ENCODE measurements around the gene LAMA2. TPM values are rescaled to one million over a fixed set of nuclear protein-coding genes. Genes with fewer than 3 reads are reported as not detected.

Gene LAMA2
- total RNA-seq, 3 donors from 2014 or later (not counting 1 experiment from before 2014, with no cell fraction given) = 2.1 to 5.3 (median 3.6) TPM

GRCh38 chr6:129238991-129239390 is 356.1 kb downstream of the LAMA2 start:
- H3K4me1 Mint-ChIP-seq = no peaks in the 10 kb centered on the region
- Histone ChIP-seq H3K4me1 (ENCODE audit: control insufficient read depth, insufficient read depth, low read length) (no peaks in the 10 kb centered on the region), H3K4me3 (ENCODE audit: low read length) (no peak overlapping the region), H3K36me3 (ENCODE audit: control insufficient read depth, insufficient read depth, low read length) (no peaks in the 10 kb centered on the region), H3K27me3 (ENCODE audit: control insufficient read depth, insufficient read depth, low read length) (no peaks in the 10 kb centered on the region), H3K27ac (ENCODE audit: low read length) (no peak overlapping the region), H3K9me3 (ENCODE audit: control insufficient read depth, insufficient read depth, low read length) (no peaks in the 10 kb centered on the region)
- H3K27ac Mint-ChIP-seq = no peak overlapping the region
- H3K4me3 Mint-ChIP-seq = no peak overlapping the region
- TF ChIP-seq CTCF (IDR thresholded peaks at IDR 0.05) = no peak
- intact Hi-C loops (cut with micrococcal nuclease) = no loop called here
- no peak for ATAC-seq
- no peaks in the 10 kb centered on the region for H3K9me3 Mint-ChIP-seq
- no CpG with 5 or more reads among the region's 1 CpG for WGBS (ENCODE audit: insufficient coverage)
- peaks cover 5 to 35% of the 10 kb centered on the region in 2 donors for H3K27me3 Mint-ChIP-seq (ENCODE audit: low read depth in 2 of 2)
- no peak for DNase-seq
- H3K36me3 Mint-ChIP-seq = no peaks in the 10 kb centered on the region

GRCh38 chr6:129239825-129240491 is 357.0 kb downstream of the LAMA2 start:
- no peaks in the 10 kb centered on the region for H3K4me1 ChIP-seq (ENCODE audit: control insufficient read depth, insufficient read depth, low read length)
- no peak overlapping the region for H3K4me3 Mint-ChIP-seq

GRCh38 chr6:129240492-129240853 is 357.5 kb downstream of the LAMA2 start:
- Histone ChIP-seq H3K9me3 (ENCODE audit: control insufficient read depth, insufficient read depth, low read length) (no peaks in the 10 kb centered on the region), H3K27me3 (ENCODE audit: control insufficient read depth, insufficient read depth, low read length) (peaks cover 3% of the 10 kb centered on the region), H3K4me3 (ENCODE audit: low read length) (no peak overlapping the region), H3K4me1 (ENCODE audit: control insufficient read depth, insufficient read depth, low read length) (no peaks in the 10 kb centered on the region), H3K27ac (ENCODE audit: low read length) (no peak overlapping the region), H3K36me3 (ENCODE audit: control insufficient read depth, insufficient read depth, low read length) (no peaks in the 10 kb centered on the region)
- H3K27ac Mint-ChIP-seq = no peak overlapping the region
- intact Hi-C loops (cut with micrococcal nuclease) = no loop called here
- H3K9me3 Mint-ChIP-seq = no peaks in the 10 kb centered on the region
- H3K4me1 Mint-ChIP-seq = no peaks in the 10 kb centered on the region
- peaks cover 5 to 44% of the 10 kb centered on the region in 2 donors for H3K27me3 Mint-ChIP-seq (ENCODE audit: low read depth in 2 of 2)
- no CpG with 5 or more reads among the region's 2 CpGs for WGBS (ENCODE audit: insufficient coverage)
- ATAC-seq (no peak), DNase-seq (no peak)
- TF ChIP-seq CTCF (IDR thresholded peaks at IDR 0.05) = no peak
- no peak overlapping the region for H3K4me3 Mint-ChIP-seq
- H3K36me3 Mint-ChIP-seq = no peaks in the 10 kb centered on the region

More at GRCh38 chr6:129239825-129240491, 357.0 kb downstream of the LAMA2 start:
- DNase-seq (no peak), ATAC-seq (no peak)
- 92% methylated on average over 10 of the region's 10 CpGs for WGBS (ENCODE audit: insufficient coverage)
- Mint-ChIP-seq H3K4me1 (no peaks in the 10 kb centered on the region), H3K27ac (no peak overlapping the region), H3K36me3 (no peaks in the 10 kb centered on the region), H3K9me3 (no peaks in the 10 kb centered on the region), H3K27me3 (ENCODE audit: low read depth in 2 of 2) (peaks cover 5 to 40% of the 10 kb centered on the region in 2 donors)
- no peak overlapping the region for H3K27ac ChIP-seq (ENCODE audit: low read length)
- H3K4me3 ChIP-seq (ENCODE audit: low read length) = no peak overlapping the region
- intact Hi-C loops (cut with micrococcal nuclease) = no loop called here
- TF ChIP-seq CTCF (IDR thresholded peaks at IDR 0.05) = no peak
- no peaks in the 10 kb centered on the region for H3K36me3 ChIP-seq (ENCODE audit: control insufficient read depth, insufficient read depth, low read length)
- H3K27me3 ChIP-seq (ENCODE audit: control insufficient read depth, insufficient read depth, low read length) = peaks cover 3% of the 10 kb centered on the region
- no peaks in the 10 kb centered on the region for H3K9me3 ChIP-seq (ENCODE audit: control insufficient read depth, insufficient read depth, low read length)

- H3K27me3 Mint-ChIP-seq (ENCODE audit: low read depth in 2 of 2) = peaks cover 7 to 51% of the 10 kb centered on the region in 2 donors
- intact Hi-C loops (cut with micrococcal nuclease) = no loop called here
- no peaks in the 10 kb centered on the region for H3K36me3 Mint-ChIP-seq
- no peaks in the 10 kb centered on the region for H3K4me1 Mint-ChIP-seq
- Histone ChIP-seq H3K4me3 (ENCODE audit: low read length) (no peak overlapping the region), H3K9me3 (ENCODE audit: control insufficient read depth, insufficient read depth, low read length) (no peaks in the 10 kb centered on the region), H3K36me3 (ENCODE audit: control insufficient read depth, insufficient read depth, low read length) (no peaks in the 10 kb centered on the region), H3K4me1 (ENCODE audit: control insufficient read depth, insufficient read depth, low read length) (no peaks in the 10 kb centered on the region), H3K27ac (ENCODE audit: low read length) (no peak overlapping the region), H3K27me3 (ENCODE audit: control insufficient read depth, insufficient read depth, low read length) (peaks cover 6% of the 10 kb centered on the region)
- H3K4me3 Mint-ChIP-seq = no peak overlapping the region
- TF ChIP-seq CTCF (IDR thresholded peaks at IDR 0.05) = no peak
- no peaks in the 10 kb centered on the region for H3K9me3 Mint-ChIP-seq
- H3K27ac Mint-ChIP-seq = no peak overlapping the region
- no peak for DNase-seq
- no peak for ATAC-seq
- no CpG with 5 or more reads among the region's 2 CpGs for WGBS (ENCODE audit: insufficient coverage)
Measured at GRCh38 chr6:129242546-129242945, 359.6 kb downstream of the LAMA2 start.
